Astrocyte (in vitro differentiated cells and primary cell): ENCODE results near the gene BCS1L.

Source experiments
- EZH2 ChIP-seq: IDR thresholded peaks from 2 replicates; pipeline ENCODE4 v1.6.1; 2012; ENCODE audit warnings: mild to moderate bottlenecking, low read length, inconsistent platforms; ENCODE audit not compliant: insufficient read depth
- TF ChIP-seq, protein P1 (sequence below): IDR thresholded peaks from 2 replicates; pipeline ENCODE4 v1.5.1; 2011; ENCODE audit warnings: low read depth, mild to moderate bottlenecking, inconsistent platforms, low read length, moderate library complexity; ENCODE audit not compliant: insufficient read depth

DNA sequence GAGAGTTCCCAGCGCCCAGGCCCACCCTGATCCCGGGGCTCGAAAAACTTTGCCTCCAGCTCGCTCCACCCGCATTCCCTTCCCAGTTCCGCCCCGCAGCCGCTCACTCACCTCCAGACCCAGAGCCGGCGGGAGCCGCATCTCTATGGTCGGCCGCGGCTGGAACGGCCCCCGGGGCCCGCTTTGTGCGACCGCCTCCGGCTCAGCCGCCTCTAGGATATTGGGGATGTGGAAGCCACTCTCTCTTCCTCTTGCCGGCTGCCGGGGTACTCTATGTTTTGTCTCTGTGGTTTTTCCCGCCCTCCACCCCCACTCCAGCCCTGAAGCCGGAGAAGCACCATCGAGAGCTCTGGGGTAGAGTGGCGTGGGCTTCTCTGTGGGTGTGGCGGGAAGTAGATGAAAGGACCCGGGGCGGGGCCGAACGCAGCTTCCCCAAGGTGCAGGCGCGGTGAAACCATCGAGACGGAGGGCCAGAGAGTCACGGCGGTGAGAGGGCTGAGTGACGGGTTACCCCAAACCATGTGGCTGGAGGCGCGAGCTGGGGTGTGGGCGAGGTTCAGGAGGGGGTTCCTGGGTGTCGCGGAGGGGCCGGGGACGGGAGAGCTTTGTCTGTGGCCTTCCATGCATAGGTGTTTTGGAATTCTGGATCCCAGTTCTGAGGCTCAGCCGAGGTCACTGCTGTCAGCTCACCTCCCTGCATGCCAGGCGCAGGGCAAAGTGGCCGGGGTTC lies at the start of gene BCS1L, which contains the start of gene ZNF142:
- TF ChIP-seq EZH2: no peak
- TF ChIP-seq, protein P1, sequence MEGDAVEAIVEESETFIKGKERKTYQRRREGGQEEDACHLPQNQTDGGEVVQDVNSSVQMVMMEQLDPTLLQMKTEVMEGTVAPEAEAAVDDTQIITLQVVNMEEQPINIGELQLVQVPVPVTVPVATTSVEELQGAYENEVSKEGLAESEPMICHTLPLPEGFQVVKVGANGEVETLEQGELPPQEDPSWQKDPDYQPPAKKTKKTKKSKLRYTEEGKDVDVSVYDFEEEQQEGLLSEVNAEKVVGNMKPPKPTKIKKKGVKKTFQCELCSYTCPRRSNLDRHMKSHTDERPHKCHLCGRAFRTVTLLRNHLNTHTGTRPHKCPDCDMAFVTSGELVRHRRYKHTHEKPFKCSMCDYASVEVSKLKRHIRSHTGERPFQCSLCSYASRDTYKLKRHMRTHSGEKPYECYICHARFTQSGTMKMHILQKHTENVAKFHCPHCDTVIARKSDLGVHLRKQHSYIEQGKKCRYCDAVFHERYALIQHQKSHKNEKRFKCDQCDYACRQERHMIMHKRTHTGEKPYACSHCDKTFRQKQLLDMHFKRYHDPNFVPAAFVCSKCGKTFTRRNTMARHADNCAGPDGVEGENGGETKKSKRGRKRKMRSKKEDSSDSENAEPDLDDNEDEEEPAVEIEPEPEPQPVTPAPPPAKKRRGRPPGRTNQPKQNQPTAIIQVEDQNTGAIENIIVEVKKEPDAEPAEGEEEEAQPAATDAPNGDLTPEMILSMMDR: no peak
